ENCODE results near the gene ACP5. TPM values are rescaled to one million over a fixed set of nuclear protein-coding genes. Genes with fewer than 3 reads are reported as not detected.

Gene ACP5
- total RNA-seq, 4 donors from 2014 or later = 4.8 to 12.6 (median 10.7) TPM

GRCh38 chr19:11547929-11548700, 29.3 kb downstream of the ACP5 start:
- no peak overlapping the region for H3K4me3 ChIP-seq
- WGBS, 2 donors = 87 to 91% methylated on average over 14 of the region's 14 CpGs
- peaks cover 0 to 37% (median 0%) of the 10 kb centered on the region in 3 donors for H3K36me3 ChIP-seq
- no peak for DNase-seq (ENCODE audit: low spot score in 2 of 2)
- TF ChIP-seq POLR2A (IDR thresholded peaks at IDR 0.05) (no peak), CTCF (IDR thresholded peaks at IDR 0.05) (no peak), EP300 (IDR thresholded peaks at IDR 0.05) (no peak)
- peaks cover 0 to 8% (median 0%) of the 10 kb centered on the region in 4 donors for H3K4me1 ChIP-seq
- no peaks in the 10 kb centered on the region for H3K9me3 ChIP-seq
- H3K27ac ChIP-seq = no peak overlapping the region
- H3K27me3 ChIP-seq = no peaks in the 10 kb centered on the region

- Histone ChIP-seq H3K27me3 (peaks cover 0 to 22% of the 10 kb centered on the region in 2 donors), H3K9me3 (no peaks in the 10 kb centered on the region), H3K27ac (no peak overlapping the region), H3K36me3 (no peaks in the 10 kb centered on the region), H3K4me3 (no peak overlapping the region), H3K4me1 (peaks cover 0 to 22% (median 8%) of the 10 kb centered on the region in 4 donors)
- DNase-seq (ENCODE audit: low spot score in 2 of 2) = no peak
- 75 to 80% methylated on average over 3 of the region's 3 CpGs for WGBS, 2 donors
- TF ChIP-seq EP300 (IDR thresholded peaks at IDR 0.05) (no peak), CTCF (IDR thresholded peaks at IDR 0.05) (no peak), POLR2A (IDR thresholded peaks at IDR 0.05) (no peak)
These were observed 36.2 kb downstream of the ACP5 start for GRCh38 chr19:11541238-11541637.

- whole genome bisulfite sequencing, 2 donors = 82 to 97% methylated on average over 3 to 4 of the region's 5 CpGs
- TF ChIP-seq CTCF (IDR thresholded peaks at IDR 0.05) = no peak
- no peak for TF ChIP-seq EP300 (IDR thresholded peaks at IDR 0.05)
- TF ChIP-seq POLR2A (IDR thresholded peaks at IDR 0.05) = no peak
- peak overlapping the region in 2 of 4 donors; percentile 71 to 86 for H3K27ac ChIP-seq
- H3K4me1 ChIP-seq = peaks cover 0 to 28% (median 10%) of the 10 kb centered on the region in 4 donors
- no peak for DNase-seq (ENCODE audit: low spot score in 2 of 2)
- H3K36me3 ChIP-seq = no peaks in the 10 kb centered on the region
- no peak overlapping the region for H3K4me3 ChIP-seq
- H3K27me3 ChIP-seq = peaks cover 0 to 22% of the 10 kb centered on the region in 2 donors
- H3K9me3 ChIP-seq = no peaks in the 10 kb centered on the region
These were observed 36.8 kb downstream of the ACP5 start for GRCh38 chr19:11540645-11541044.

- Histone ChIP-seq H3K9me3 (no peaks in the 10 kb centered on the region), H3K27ac (peak overlapping the region; percentile 53 to 86 (median 76)), H3K27me3 (peaks cover 0 to 22% of the 10 kb centered on the region in 2 donors), H3K4me3 (peak overlapping the region in 3 of 4 donors; percentile 13 to 43 (median 14)), H3K4me1 (peaks cover 0 to 35% (median 11%) of the 10 kb centered on the region in 4 donors), H3K36me3 (no peaks in the 10 kb centered on the region)
- 11% methylated on average over 29 to 32 of the region's 36 CpGs for WGBS, 2 donors
- no peak for TF ChIP-seq EP300 (IDR thresholded peaks at IDR 0.05)
- no peak for TF ChIP-seq CTCF (IDR thresholded peaks at IDR 0.05)
- TF ChIP-seq POLR2A (IDR thresholded peaks at IDR 0.05) = no peak
- no peak for DNase-seq (ENCODE audit: low spot score in 2 of 2)
These were observed 37.7 kb downstream of the ACP5 start for GRCh38 chr19:11539495-11540365.
